K562 (cell line): Measurements from ENCODE around the gene WDR64. TPM values are rescaled to one million over a fixed set of nuclear protein-coding genes. Genes with fewer than 3 reads are reported as not detected.

ENCODE experiments used
- ASH1L ChIP-seq: fragments of 450-650 bp; IDR thresholded peaks from 2 replicates; pipeline ENCODE4 v1.6.1; 2018; ENCODE audit warnings: borderline replicate concordance, mild to moderate bottlenecking, low read depth; ENCODE audit not compliant: partially characterized antibody
- BACH1 ChIP-seq: fragments of 200-800 bp; sonication (Bioruptor generic); IDR thresholded peaks from 2 replicates; pipeline ENCODE4 v1.6.1; 2016; ENCODE audit warnings: missing genetic modification characterization, missing compliant biosample characterization
- CCAR2 ChIP-seq: fragments of 200-400 bp; formaldehyde crosslinking; IDR thresholded peaks from 2 replicates; pipeline ENCODE4 v1.6.1; 2017; ENCODE audit warnings: mild to moderate bottlenecking, low read depth, low read length
- EZH2 ChIP-seq: IDR thresholded peaks from 2 replicates; pipeline ENCODE4 v1.6.1; 2012; ENCODE audit warnings: low read depth, mild to moderate bottlenecking, inconsistent platforms, low read length, borderline replicate concordance
- GABPB2 ChIP-seq: fragments of 250-450 bp; sonication (Bioruptor Pico); conservative IDR thresholded peaks from 2 replicates; pipeline ENCODE4 v1.5.1; 2021; ENCODE audit warnings: mild to moderate bottlenecking
- GTF2A2 ChIP-seq: IDR thresholded peaks from 2 replicates; pipeline ENCODE4 v1.6.1; 2016; ENCODE audit warnings: mild to moderate bottlenecking, missing genetic modification characterization, missing compliant biosample characterization
- JUN ChIP-seq, 2 experiments: sonication (generic) in 1 of 2; formaldehyde crosslinking in 1 of 2; IDR thresholded peaks; 2 replicates each; pipeline versions ENCODE4 v1.6.1 to v1.8.0; 2012 to 2022; ENCODE audit warnings: borderline replicate concordance in 2 of 2, mild to moderate bottlenecking in 2 of 2, improper control_type of control experiment in 1 of 2, low read depth in 1 of 2, low read length in 1 of 2, missing genetic modification reagents in 1 of 2
- KDM2B ChIP-seq: fragments of 250-450 bp; sonication (Bioruptor Pico); IDR thresholded peaks from 2 replicates; pipeline ENCODE4 v1.8.0; 2021; ENCODE audit warnings: mild to moderate bottlenecking, moderate library complexity
- MAFK ChIP-seq: IDR thresholded peaks from 2 replicates; pipeline ENCODE4 v1.6.1; 2011; ENCODE audit warnings: low read length, improper control_type of control experiment
- NCOA6 ChIP-seq: fragments of 450-650 bp; IDR thresholded peaks from 2 replicates; pipeline ENCODE4 v1.6.1; 2017; ENCODE audit warnings: mild to moderate bottlenecking
- NFE2L1 ChIP-seq: fragments of 450-650 bp; IDR thresholded peaks from 2 replicates; pipeline ENCODE4 v1.6.1; 2016; ENCODE audit warnings: missing genetic modification characterization, low read depth, mild to moderate bottlenecking, missing compliant biosample characterization, moderate library complexity, borderline replicate concordance
- NR2C1 ChIP-seq, 2 experiments: fragments of 450-650 bp; IDR thresholded peaks; 2 replicates each; pipeline ENCODE4 v1.6.1; 2017; ENCODE audit warnings: mild to moderate bottlenecking in 2 of 2, antibody characterized with exemption in 1 of 2, inconsistent platforms in 1 of 2, missing compliant biosample characterization in 1 of 2, missing genetic modification characterization in 1 of 2
- SIN3A ChIP-seq, 2 experiments: fragments of 150-350 bp in 1 of 2; IDR thresholded peaks; 2 replicates each; pipeline ENCODE4 v1.6.1; 2011 to 2016; ENCODE audit warnings: borderline replicate concordance in 2 of 2, low read depth in 2 of 2, low read length in 2 of 2, mild to moderate bottlenecking in 2 of 2, moderate library complexity in 2 of 2; ENCODE audit not compliant: control insufficient read depth in 1 of 2
- SMARCE1 ChIP-seq: fragments of 450-650 bp; IDR thresholded peaks from 2 replicates; pipeline ENCODE4 v1.7.1; 2016; ENCODE audit warnings: mild to moderate bottlenecking
- SNIP1 ChIP-seq: fragments of 450-650 bp; IDR thresholded peaks from 2 replicates; pipeline ENCODE4 v1.7.1; 2017; ENCODE audit warnings: low read depth, mild to moderate bottlenecking
- TAF15 ChIP-seq: fragments of 200-400 bp; formaldehyde crosslinking; IDR thresholded peaks from 2 replicates; pipeline ENCODE4 v1.6.1; 2017; ENCODE audit warnings: mild to moderate bottlenecking, low read depth, low read length, moderate library complexity
- TRIM28 ChIP-seq: fragments of 450-650 bp; IDR thresholded peaks from 2 replicates; pipeline ENCODE4 v1.6.1; 2017
- ZBTB7A ChIP-seq: IDR thresholded peaks from 2 replicates; pipeline ENCODE4 v1.6.1; 2011; ENCODE audit warnings: low read depth, mild to moderate bottlenecking, low read length, moderate library complexity, borderline replicate concordance; ENCODE audit not compliant: control insufficient read depth
- ZNF133 ChIP-seq: fragments of 250-450 bp; sonication (Bioruptor Pico); IDR thresholded peaks from 2 replicates; pipeline ENCODE4 v1.4.0; 2020; ENCODE audit warnings: mild to moderate bottlenecking
- ZNF316 ChIP-seq: fragments of 450-650 bp; IDR thresholded peaks from 2 replicates; pipeline ENCODE4 v1.6.1; 2016
- ZNF644 ChIP-seq: fragments of 200-800 bp; sonication (Bioruptor generic); IDR thresholded peaks from 2 replicates; pipeline ENCODE4 v1.6.1; 2016; ENCODE audit warnings: low read depth, missing genetic modification characterization, missing compliant biosample characterization
- polyA plus RNA-seq, 8 experiments: library from polyadenylated mRNA; depleted of rRNA in 4 of 8; stranded (reverse) in 5 of 8; unstranded in 3 of 8; fragments of >200 nt; fragmentation: Nextera tagmentation in 2 of 8; fragmentation: Illumina TruSeq in 1 of 8; extraction: Ambion mirVana in 2 of 8; extraction: Trizol in 1 of 8; gene quantifications; 2 replicates each; pipeline versions ENCODE4 v1.2.1 to v1.2.3, GENCODE V29; 2011 to 2014; ENCODE audit warnings: inconsistent platforms in 1 of 8, missing spikeins in 1 of 8
- total RNA-seq, 7 experiments: library from RNA; depleted of rRNA in 6 of 7; stranded (reverse); fragments of >200 nt in 6 of 7; fragmentation: Illumina TruSeq in 2 of 7; extraction: Trizol in 2 of 7; gene quantifications; 2 replicates each; pipeline versions ENCODE4 v1.2.1 to v1.2.3, GENCODE V29; 2011 to 2021; ENCODE audit warnings: low replicate concordance in 1 of 7
- TF ChIP-seq, protein P1 (sequence below): sonication (generic); formaldehyde crosslinking; IDR thresholded peaks from 2 replicates; pipeline ENCODE4 v1.4.0; 2020; ENCODE audit warnings: mild to moderate bottlenecking, missing genetic modification reagents
- TF ChIP-seq, protein P2 (sequence below): fragments of 250-450 bp; sonication (Bioruptor Pico); IDR thresholded peaks from 2 replicates; pipeline ENCODE4 v1.4.0; 2020; ENCODE audit warnings: mild to moderate bottlenecking, moderate library complexity
- TF ChIP-seq, protein P3 (sequence below): fragments of 250-450 bp; sonication (Bioruptor Pico); IDR thresholded peaks from 2 replicates; pipeline ENCODE4 v1.8.0; 2021; ENCODE audit warnings: mild to moderate bottlenecking, moderate library complexity

WDR64 gene
- total and polyA plus RNA-seq, 9 of the 15 experiments (the other 6 are each of a cell fraction or from before 2014, with no cell fraction given), result 0.06 to 0.29 (median 0.19) TPM; not detected in 5

DNA sequence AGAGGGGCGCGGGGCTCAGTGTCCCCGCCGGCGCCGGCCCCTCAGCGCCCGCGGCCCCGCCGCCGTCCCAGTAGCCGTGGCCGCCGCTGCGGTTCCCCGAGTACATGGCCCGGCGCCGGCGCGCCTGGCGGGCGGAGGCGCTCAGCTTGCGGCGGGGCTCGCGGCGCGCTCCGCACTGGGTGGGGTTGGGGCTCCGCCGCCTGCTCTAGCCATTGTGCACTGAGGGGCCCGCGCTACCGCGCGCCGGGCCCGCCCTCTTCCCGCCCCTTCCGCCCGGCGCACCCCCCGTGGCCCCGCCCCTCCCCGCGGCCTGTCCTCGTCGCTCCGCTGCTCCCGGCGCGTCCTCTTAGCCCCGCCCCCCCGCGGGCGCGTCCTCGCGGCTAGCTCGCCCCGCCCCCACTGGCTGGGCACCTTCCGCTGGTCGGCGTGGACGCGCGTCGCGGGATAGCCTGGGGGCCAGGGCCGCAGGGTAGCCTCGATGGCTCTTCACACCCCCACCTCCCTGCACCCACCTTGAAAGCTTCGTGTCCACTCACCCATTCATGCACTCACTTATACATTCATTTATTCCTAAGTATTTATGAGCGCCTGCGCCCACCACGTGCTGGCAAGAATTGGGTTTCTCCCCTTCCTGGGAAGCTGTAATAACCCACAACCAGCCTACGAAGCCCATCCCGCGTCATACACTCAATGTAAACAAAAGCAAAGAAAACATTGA, 11.8 kb upstream of the WDR64 start, which contains the start of the genes CHML and OPN3 (continued):
- TF ChIP-seq JUN (IDR thresholded peaks at IDR 0.05; ENCODE audit: borderline replicate concordance, low read depth, low read length), result no peak
- TF ChIP-seq JUN (CRISPR knock-in tag; IDR thresholded peaks at IDR 0.05; ENCODE audit: borderline replicate concordance), result no peak
- no peak for TF ChIP-seq ZNF133 (CRISPR knock-in tag)
- no peak; the same call in 1 of the 2 replicates for TF ChIP-seq ZNF644 (tag)
- no peak for TF ChIP-seq TAF15
- no peak for TF ChIP-seq ZNF316
- TF ChIP-seq ASH1L, result no peak
- TF ChIP-seq, protein P1, sequence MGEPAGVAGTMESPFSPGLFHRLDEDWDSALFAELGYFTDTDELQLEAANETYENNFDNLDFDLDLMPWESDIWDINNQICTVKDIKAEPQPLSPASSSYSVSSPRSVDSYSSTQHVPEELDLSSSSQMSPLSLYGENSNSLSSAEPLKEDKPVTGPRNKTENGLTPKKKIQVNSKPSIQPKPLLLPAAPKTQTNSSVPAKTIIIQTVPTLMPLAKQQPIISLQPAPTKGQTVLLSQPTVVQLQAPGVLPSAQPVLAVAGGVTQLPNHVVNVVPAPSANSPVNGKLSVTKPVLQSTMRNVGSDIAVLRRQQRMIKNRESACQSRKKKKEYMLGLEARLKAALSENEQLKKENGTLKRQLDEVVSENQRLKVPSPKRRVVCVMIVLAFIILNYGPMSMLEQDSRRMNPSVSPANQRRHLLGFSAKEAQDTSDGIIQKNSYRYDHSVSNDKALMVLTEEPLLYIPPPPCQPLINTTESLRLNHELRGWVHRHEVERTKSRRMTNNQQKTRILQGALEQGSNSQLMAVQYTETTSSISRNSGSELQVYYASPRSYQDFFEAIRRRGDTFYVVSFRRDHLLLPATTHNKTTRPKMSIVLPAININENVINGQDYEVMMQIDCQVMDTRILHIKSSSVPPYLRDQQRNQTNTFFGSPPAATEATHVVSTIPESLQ (CRISPR knock-in tag), result peak; percentile 41; the same call in 1 of the 2 replicates
- peak; percentile 64 to 69; a peak in 2 of 4 replicates for TF ChIP-seq SIN3A (IDR thresholded peaks at IDR 0.05; ENCODE audit: borderline replicate concordance in 2 of 2, control insufficient read depth in 1 of 2, low read depth in 2 of 2, low read length in 2 of 2)
- TF ChIP-seq NCOA6, result no peak
- TF ChIP-seq ZBTB7A, result peak; percentile 68; the same call in 1 of the 2 replicates
- no peak for TF ChIP-seq EZH2
- 0 out of 2 replicates have a peak, but pooled peaks have one; percentile 30 for TF ChIP-seq TRIM28
- no peak for TF ChIP-seq GTF2A2 (tag)
- no peak for TF ChIP-seq KDM2B (CRISPR knock-in tag)
- TF ChIP-seq NR2C1 (IDR thresholded peaks at IDR 0.05), result no peak
- TF ChIP-seq NR2C1 (tag; IDR thresholded peaks at IDR 0.05), result no peak
- TF ChIP-seq NFE2L1, result no peak
- TF ChIP-seq BACH1, result no peak
- TF ChIP-seq, protein P2, sequence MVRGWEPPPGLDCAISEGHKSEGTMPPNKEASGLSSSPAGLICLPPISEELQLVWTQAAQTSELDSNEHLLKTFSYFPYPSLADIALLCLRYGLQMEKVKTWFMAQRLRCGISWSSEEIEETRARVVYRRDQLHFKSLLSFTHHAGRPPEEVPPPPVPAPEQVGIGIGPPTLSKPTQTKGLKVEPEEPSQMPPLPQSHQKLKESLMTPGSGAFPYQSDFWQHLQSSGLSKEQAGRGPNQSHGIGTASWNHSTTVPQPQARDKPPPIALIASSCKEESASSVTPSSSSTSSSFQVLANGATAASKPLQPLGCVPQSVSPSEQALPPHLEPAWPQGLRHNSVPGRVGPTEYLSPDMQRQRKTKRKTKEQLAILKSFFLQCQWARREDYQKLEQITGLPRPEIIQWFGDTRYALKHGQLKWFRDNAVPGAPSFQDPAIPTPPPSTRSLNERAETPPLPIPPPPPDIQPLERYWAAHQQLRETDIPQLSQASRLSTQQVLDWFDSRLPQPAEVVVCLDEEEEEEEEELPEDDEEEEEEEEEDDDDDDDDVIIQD (CRISPR knock-in tag), result no peak
- TF ChIP-seq CCAR2, result no peak
- no peak for TF ChIP-seq GABPB2 (CRISPR knock-in tag)
- no peak for TF ChIP-seq MAFK
- TF ChIP-seq, protein P3, sequence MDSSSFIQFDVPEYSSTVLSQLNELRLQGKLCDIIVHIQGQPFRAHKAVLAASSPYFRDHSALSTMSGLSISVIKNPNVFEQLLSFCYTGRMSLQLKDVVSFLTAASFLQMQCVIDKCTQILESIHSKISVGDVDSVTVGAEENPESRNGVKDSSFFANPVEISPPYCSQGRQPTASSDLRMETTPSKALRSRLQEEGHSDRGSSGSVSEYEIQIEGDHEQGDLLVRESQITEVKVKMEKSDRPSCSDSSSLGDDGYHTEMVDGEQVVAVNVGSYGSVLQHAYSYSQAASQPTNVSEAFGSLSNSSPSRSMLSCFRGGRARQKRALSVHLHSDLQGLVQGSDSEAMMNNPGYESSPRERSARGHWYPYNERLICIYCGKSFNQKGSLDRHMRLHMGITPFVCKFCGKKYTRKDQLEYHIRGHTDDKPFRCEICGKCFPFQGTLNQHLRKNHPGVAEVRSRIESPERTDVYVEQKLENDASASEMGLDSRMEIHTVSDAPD (CRISPR knock-in tag), result no peak
- no peak for TF ChIP-seq SMARCE1
- no peak for TF ChIP-seq SNIP1
